Measurements from ENCODE around the gene C5AR1.

- TF ChIP-seq CTCF (IDR thresholded peaks at IDR 0.05; ENCODE audit: insufficient read depth, low read length), result no peak
- no peak for TF ChIP-seq GABPA (IDR thresholded peaks at IDR 0.05; ENCODE audit: low read depth)
- TF ChIP-seq REST (IDR thresholded peaks at IDR 0.05; ENCODE audit: insufficient replicate concordance, low read depth), result no peak
- no peak for TF ChIP-seq POLR2AphosphoS5 (IDR thresholded peaks at IDR 0.05; ENCODE audit: low read depth)
Observed at GRCh38 chr19:47352095-47352494, 42.4 kb downstream of the C5AR1 start.
